ENCODE measurements around the gene LRP8. TPM values are rescaled to one million over a fixed set of nuclear protein-coding genes. Genes with fewer than 3 reads are reported as not detected.
A peak's percentile ranks its signal among the peaks of the same experiment; 100 is the strongest.

The LRP8 gene
- 1 to 10 TPM in 1 of 6 donors, under 1 TPM in 4, not detected in 1; 0.21 to 1.5 (median 0.57) TPM for polyA plus RNA-seq (ENCODE audit: low read depth in 6 of 6)

- Mint-ChIP-seq H3K4me3 (peak within 1 kb of the TSS; percentile 90 to 98 (median 95)), H3K27ac (peak within 1 kb of the TSS in 5 of 6 donors; percentile 53 to 86 (median 72)), H3K36me3 (no peaks in the 10 kb centered on the region), H3K27me3 (no peaks in the 10 kb centered on the region), H3K9me3 (no peaks in the 10 kb centered on the region), H3K4me1 (peaks cover 9 to 26% (median 17%) of the 10 kb centered on the region in 3 donors)
- ATAC-seq (ENCODE audit: low read depth in 2 of 2): peak; percentile 46 to 58
- peak; percentile 73 for DNase-seq
Observed at GRCh38 chr1:53328009-53328461, at the start of gene LRP8. Gene LRP8, minus strand, starts transcription at chr1:53328070. Its CDS starts 158 bp downstream, at chr1:53327912.

DNA sequence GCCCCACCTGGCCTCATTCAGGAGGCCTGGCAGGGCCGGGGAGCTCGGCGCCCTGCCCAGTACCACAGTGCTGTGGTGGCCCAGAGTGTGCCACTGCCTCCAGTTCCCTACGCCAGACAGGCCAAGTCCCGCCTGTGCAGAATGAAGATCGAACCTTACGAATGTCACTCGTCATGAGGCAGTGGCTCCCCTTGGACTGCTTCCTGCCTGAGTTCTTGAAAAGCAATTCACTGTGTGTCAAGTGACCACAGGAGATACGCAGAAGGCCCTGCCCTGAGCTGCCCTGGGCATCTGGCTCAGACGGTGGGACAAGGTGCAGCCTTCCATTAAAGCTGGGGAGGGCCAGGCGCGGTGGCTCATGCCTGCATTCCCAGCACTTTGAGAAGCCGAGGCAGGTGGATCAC, 49.6 kb upstream of the LRP8 start:
- H3K4me1 Mint-ChIP-seq: no peaks in the 10 kb centered on the region
- DNase-seq: no peak
- H3K27ac Mint-ChIP-seq: no peak overlapping the region
- peaks cover 7 to 29% (median 20%) of the 10 kb centered on the region in 3 donors for H3K27me3 Mint-ChIP-seq
- H3K4me3 Mint-ChIP-seq: no peak overlapping the region
- ATAC-seq (ENCODE audit: low read depth in 2 of 2): no peak
- H3K9me3 Mint-ChIP-seq: no peaks in the 10 kb centered on the region
- no peaks in the 10 kb centered on the region for H3K36me3 Mint-ChIP-seq

DNA sequence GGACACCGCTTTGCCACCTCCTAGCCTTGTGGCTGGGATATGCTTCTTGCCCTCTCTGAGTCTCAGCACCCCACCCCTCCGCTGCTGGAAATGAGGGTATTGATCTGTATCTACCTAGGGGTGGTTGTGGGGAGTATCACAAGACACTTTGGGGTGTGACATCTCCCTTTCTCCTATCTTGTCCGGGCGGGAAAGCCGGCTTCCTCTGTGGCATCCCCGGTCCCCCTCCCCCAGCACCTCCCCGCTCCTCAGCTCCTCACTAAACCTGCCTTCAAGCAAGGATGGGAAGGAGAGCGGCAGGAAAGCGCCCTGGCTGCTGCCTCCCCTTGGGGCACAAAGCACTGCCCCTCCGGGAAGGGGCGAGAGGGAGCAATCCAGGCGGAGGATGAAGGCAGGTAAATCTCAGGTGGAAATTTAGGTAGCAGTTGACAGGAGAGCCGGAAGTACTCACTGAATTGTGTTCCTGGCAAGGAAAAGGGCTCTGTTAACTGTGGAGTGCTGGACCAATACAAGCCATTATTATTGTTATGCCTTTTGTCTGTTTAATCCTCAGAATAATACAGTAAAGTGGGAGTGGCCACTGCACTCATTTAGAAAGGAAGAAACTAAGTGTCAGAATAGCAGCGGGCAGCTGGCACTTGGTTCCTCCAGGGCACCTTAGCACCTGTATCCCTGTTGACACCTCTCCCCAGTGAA, 49.0 kb upstream of the LRP8 start:
- H3K9me3 Mint-ChIP-seq: no peaks in the 10 kb centered on the region
- H3K27ac Mint-ChIP-seq: no peak overlapping the region
- DNase-seq: no peak
- no peaks in the 10 kb centered on the region for H3K36me3 Mint-ChIP-seq
- H3K4me3 Mint-ChIP-seq: no peak overlapping the region
- peaks cover 6 to 27% (median 18%) of the 10 kb centered on the region in 3 donors for H3K27me3 Mint-ChIP-seq
- no peaks in the 10 kb centered on the region for H3K4me1 Mint-ChIP-seq
- ATAC-seq (ENCODE audit: low read depth in 2 of 2): no peak

- H3K4me1 Mint-ChIP-seq: no peaks in the 10 kb centered on the region
- no peak overlapping the region for H3K4me3 Mint-ChIP-seq
- no peaks in the 10 kb centered on the region for H3K9me3 Mint-ChIP-seq
- no peaks in the 10 kb centered on the region for H3K36me3 Mint-ChIP-seq
- H3K27ac Mint-ChIP-seq: no peak overlapping the region
- H3K27me3 Mint-ChIP-seq: peaks cover 0 to 19% (median 9%) of the 10 kb centered on the region in 3 donors
- DNase-seq (no peak), ATAC-seq (ENCODE audit: low read depth in 2 of 2) (no peak)
Observed at GRCh38 chr1:53376041-53376461, 48.2 kb upstream of the LRP8 start.

GRCh38 chr1:53375440-53375839, 47.6 kb upstream of the LRP8 start:
- Mint-ChIP-seq H3K27me3 (peaks cover 0 to 17% (median 7%) of the 10 kb centered on the region in 3 donors), H3K4me3 (no peak overlapping the region), H3K9me3 (no peaks in the 10 kb centered on the region), H3K27ac (peak overlapping the region in 2 of 6 donors; percentile 28 to 51), H3K36me3 (no peaks in the 10 kb centered on the region), H3K4me1 (no peaks in the 10 kb centered on the region)
- ATAC-seq (ENCODE audit: low read depth in 2 of 2) (no peak), DNase-seq (no peak)

- Mint-ChIP-seq H3K9me3 (no peaks in the 10 kb centered on the region), H3K36me3 (no peaks in the 10 kb centered on the region), H3K27me3 (peaks cover 0 to 9% (median 0%) of the 10 kb centered on the region in 3 donors), H3K27ac (no peak overlapping the region), H3K4me3 (no peak overlapping the region), H3K4me1 (peaks cover 1 to 9% (median 5%) of the 10 kb centered on the region in 3 donors)
- DNase-seq (no peak), ATAC-seq (ENCODE audit: low read depth in 2 of 2) (no peak)
Observed at GRCh38 chr1:53373246-53373645, 45.4 kb upstream of the LRP8 start.

GRCh38 chr1:53372501-53372951, 44.7 kb upstream of the LRP8 start:
- Mint-ChIP-seq H3K27ac (peak overlapping the region in 2 of 6 donors; percentile 18 to 66), H3K27me3 (peaks cover 0 to 9% (median 0%) of the 10 kb centered on the region in 3 donors)
- DNase-seq: no peak

DNA sequence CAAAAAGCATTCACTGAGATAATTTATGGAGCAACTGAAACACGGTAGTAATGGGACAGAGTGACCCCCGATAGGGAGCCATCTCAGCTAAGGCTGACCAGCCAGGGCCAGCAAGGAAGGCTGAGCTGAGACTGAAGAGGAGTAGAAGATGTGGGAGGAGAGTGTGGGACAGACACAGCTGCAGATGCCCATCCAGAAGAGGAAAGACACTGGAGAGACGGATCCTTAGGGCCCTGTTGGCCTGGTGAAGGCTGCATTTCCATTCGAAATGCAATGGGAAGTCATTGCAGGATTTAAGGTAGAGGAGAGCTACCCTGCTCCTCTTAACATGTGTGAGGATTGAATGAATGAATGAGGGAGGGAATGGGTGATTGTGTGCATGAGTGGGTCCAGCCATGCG, 44.0 kb upstream of the LRP8 start:
- Mint-ChIP-seq H3K27ac (no peak overlapping the region), H3K36me3 (no peaks in the 10 kb centered on the region), H3K4me3 (no peak overlapping the region), H3K27me3 (peaks cover 0 to 9% (median 0%) of the 10 kb centered on the region in 3 donors), H3K9me3 (no peaks in the 10 kb centered on the region), H3K4me1 (peaks cover 14 to 23% (median 19%) of the 10 kb centered on the region in 3 donors)
- DNase-seq (no peak), ATAC-seq (ENCODE audit: low read depth in 2 of 2) (no peak)

More at GRCh38 chr1:53372501-53372951, 44.7 kb upstream of the LRP8 start:
- peaks cover 9 to 16% (median 12%) of the 10 kb centered on the region in 3 donors for H3K4me1 Mint-ChIP-seq
- no peak overlapping the region for H3K4me3 Mint-ChIP-seq
- H3K9me3 Mint-ChIP-seq: no peaks in the 10 kb centered on the region
- no peaks in the 10 kb centered on the region for H3K36me3 Mint-ChIP-seq
- no peak for ATAC-seq (ENCODE audit: low read depth in 2 of 2)

- Mint-ChIP-seq H3K27ac (no peak overlapping the region), H3K27me3 (peaks cover 0 to 8% (median 0%) of the 10 kb centered on the region in 3 donors), H3K4me1 (peaks cover 20 to 28% (median 26%) of the 10 kb centered on the region in 3 donors), H3K9me3 (no peaks in the 10 kb centered on the region), H3K36me3 (no peaks in the 10 kb centered on the region), H3K4me3 (peak overlapping the region in 1 of 8 donors; percentile 42)
- DNase-seq: no peak
- no peak for ATAC-seq (ENCODE audit: low read depth in 2 of 2)
Observed at GRCh38 chr1:53371121-53371666, 43.3 kb upstream of the LRP8 start.

GRCh38 chr1:53370369-53370961, 42.6 kb upstream of the LRP8 start:
- no peak for DNase-seq
- no peak overlapping the region for H3K27ac Mint-ChIP-seq

DNA sequence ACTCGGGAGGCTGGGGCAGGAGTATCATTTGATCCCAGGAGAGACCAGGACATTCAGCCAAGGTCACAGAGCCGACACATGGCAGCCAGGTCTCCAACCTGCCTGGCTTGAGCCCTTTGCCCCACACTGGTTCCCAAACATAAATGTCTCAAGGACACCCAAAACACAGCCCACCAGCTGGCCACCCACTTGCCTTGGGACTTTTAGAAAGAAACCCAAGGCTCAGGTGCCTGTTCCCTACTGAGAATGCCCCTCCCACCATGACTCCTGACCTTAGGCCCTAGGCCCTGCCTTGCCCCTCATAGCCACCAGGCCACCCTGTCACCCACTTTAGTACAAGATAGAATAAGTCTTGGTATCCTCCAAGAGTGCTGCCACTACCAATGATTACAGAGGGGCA, 41.9 kb upstream of the LRP8 start:
- ATAC-seq (ENCODE audit: low read depth in 2 of 2): no peak
- no peaks in the 10 kb centered on the region for H3K36me3 Mint-ChIP-seq
- H3K27ac Mint-ChIP-seq: peak overlapping the region in 2 of 6 donors; percentile 59 to 70
- no peak for DNase-seq
- peaks cover 29 to 40% (median 38%) of the 10 kb centered on the region in 3 donors for H3K4me1 Mint-ChIP-seq
- no peaks in the 10 kb centered on the region for H3K27me3 Mint-ChIP-seq
- peak overlapping the region in 1 of 8 donors; percentile 12 for H3K4me3 Mint-ChIP-seq
- H3K9me3 Mint-ChIP-seq: no peaks in the 10 kb centered on the region

More at GRCh38 chr1:53370369-53370961, 42.6 kb upstream of the LRP8 start:
- Mint-ChIP-seq H3K36me3 (no peaks in the 10 kb centered on the region), H3K4me3 (no peak overlapping the region), H3K9me3 (no peaks in the 10 kb centered on the region), H3K27me3 (peaks cover 0 to 1% (median 0%) of the 10 kb centered on the region in 3 donors), H3K4me1 (peaks cover 25 to 36% (median 33%) of the 10 kb centered on the region in 3 donors)
- no peak for ATAC-seq (ENCODE audit: low read depth in 2 of 2)

DNA sequence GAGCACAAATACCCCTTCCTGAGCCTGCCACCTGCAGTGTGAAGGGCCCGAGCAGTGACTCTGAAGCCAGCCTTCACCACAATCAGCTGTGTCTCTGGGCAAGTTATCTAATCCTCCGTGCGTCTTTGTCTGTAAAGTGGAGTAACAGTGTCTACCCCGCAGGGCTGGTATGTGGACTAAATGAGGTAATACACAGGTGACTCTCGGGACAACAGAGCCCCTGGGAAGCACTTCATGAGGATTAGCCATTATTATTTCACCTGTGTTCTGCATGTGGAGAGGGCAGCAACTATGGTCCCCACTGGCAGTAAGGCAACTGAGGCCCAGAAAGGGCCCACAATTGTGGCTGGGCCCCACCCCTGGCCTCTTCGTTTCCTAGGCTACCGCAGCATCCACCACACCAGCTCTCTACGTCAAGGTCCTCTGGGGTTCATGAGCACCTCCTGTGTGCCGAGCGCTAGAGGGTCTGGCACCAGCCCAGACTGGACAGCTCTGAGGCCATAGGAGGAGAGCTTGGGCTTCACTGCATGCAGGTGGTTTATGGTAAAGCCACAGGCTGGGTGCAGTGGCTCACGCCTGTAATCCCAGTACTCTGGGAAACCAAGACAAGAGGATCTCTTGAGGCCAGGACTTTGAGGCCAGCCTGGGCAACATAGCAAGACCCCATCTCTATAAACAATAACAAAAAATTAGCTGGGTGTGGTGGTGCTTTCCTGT, 41.3 kb upstream of the LRP8 start:
- DNase-seq (no peak), ATAC-seq (ENCODE audit: low read depth in 2 of 2) (no peak)
- Mint-ChIP-seq H3K27me3 (no peaks in the 10 kb centered on the region), H3K36me3 (no peaks in the 10 kb centered on the region), H3K4me3 (peak overlapping the region in 5 of 8 donors; percentile 15 to 91 (median 29)), H3K9me3 (no peaks in the 10 kb centered on the region), H3K27ac (peak overlapping the region in 3 of 6 donors; percentile 65 to 89 (median 70)), H3K4me1 (peaks cover 29 to 41% (median 38%) of the 10 kb centered on the region in 3 donors)
